Colonic mucosa (tissue), 4 donors: ENCODE data around the gene GDF15. TPM values are rescaled to one million over a fixed set of nuclear protein-coding genes. Genes with fewer than 3 reads are reported as not detected.

ENCODE experiments used
- DNase-seq: peaks from one replicate; pipeline ENCODE4 v3.0.0-alpha.2; 2020
- H3K27ac ChIP-seq: fragments of 200-600 bp; one replicate; pipeline ENCODE4 v1.8.0; 2021
- H3K27me3 ChIP-seq: fragments of 200-600 bp; one replicate; pipeline ENCODE4 v1.8.0; 2021
- H3K36me3 ChIP-seq: fragments of 200-600 bp; one replicate; pipeline ENCODE4 v1.8.0; 2021
- H3K4me1 ChIP-seq: fragments of 200-600 bp; one replicate; pipeline ENCODE4 v1.8.0; 2021; ENCODE audit warnings: mild to moderate bottlenecking
- H3K4me3 ChIP-seq: fragments of 200-600 bp; one replicate; pipeline ENCODE4 v1.8.0; 2021
- H3K9ac ChIP-seq, 2 donors: one replicate each; pipeline ENCODE4 v1.7.0; 2013; ENCODE audit warnings: control low read depth in 2 of 2, low read depth in 2 of 2, low read length in 2 of 2
- H3K9me3 ChIP-seq: fragments of 200-600 bp; one replicate; pipeline ENCODE4 v1.8.0; 2021
- intact Hi-C: fragments of 100-400 bp; cut with DNase I; formaldehyde crosslinking; loops from one replicate; pipeline ENCODE4 v1.14.1; 2022
- total RNA-seq, 2 donors: library from RNA; stranded (reverse); fragmentation: NEBNext Ultra II Directional in 1 of 2; extraction: Animal tissue kit (Norgen Biotek cat#: 25700) in 1 of 2; gene quantifications; one replicate each; pipeline ENCODE4 v1.2.1, GENCODE V29; 2021
- TF ChIP-seq, protein P1 (sequence below): fragments of 200-600 bp; IDR thresholded peaks from one replicate; pipeline ENCODE4 v1.8.0; 2022; ENCODE audit warnings: antibody characterized with exemption, mild to moderate bottlenecking
- donor health status: healthy.
- donor health status: DM: no; HTN: no; CAD: no.
- donor health status: DM: no; HTN: no; CAD: no.

GDF15 gene
- total RNA-seq, 2 donors from 2014 or later: 120 to 159 TPM

DNA sequence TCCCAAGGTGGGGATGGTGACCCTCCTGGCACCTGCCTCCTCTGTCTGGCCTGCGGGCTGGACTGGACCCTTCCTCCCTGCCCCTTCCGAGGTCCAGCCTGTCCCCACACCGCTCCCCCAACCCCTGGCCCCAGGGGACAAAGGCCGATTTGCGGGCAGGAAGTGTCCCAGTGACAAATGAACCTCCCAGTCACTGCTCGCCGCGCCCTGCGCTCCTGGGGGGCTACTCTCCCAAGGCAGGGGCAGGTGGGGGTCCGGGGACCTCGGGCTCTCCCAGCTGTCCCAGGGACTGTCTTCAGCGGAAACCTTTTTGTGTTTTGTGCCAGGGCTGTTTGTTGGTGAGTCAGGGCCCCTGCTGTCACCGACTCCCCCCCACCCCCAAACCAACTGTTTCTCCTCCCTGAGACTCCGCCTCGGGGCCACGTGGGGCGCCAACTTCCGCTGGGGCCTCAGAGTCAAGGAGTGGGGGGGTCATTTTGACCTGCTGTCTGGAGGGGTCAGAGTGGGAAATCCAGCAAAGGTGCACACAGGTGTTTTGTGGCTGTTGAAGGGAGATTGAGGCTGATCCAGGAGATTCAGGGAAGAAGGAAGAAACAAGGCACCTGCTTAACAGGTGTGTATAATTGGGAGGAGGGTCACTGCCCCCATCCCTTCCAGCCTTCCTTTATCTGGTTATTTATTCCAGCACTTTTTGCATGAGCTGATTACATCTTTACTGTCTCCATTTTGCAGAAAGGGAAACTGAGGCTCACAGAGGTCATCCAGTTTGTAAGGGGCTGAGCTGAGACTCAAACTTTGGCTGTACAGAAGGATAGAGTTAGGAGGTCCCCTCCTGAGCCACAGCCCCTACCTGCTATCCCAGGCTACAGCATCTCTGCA, 44.7 kb upstream of the GDF15 start:
- H3K27ac ChIP-seq: peak overlapping the region; percentile 89
- no peaks in the 10 kb centered on the region for H3K4me1 ChIP-seq
- TF ChIP-seq, protein P1, sequence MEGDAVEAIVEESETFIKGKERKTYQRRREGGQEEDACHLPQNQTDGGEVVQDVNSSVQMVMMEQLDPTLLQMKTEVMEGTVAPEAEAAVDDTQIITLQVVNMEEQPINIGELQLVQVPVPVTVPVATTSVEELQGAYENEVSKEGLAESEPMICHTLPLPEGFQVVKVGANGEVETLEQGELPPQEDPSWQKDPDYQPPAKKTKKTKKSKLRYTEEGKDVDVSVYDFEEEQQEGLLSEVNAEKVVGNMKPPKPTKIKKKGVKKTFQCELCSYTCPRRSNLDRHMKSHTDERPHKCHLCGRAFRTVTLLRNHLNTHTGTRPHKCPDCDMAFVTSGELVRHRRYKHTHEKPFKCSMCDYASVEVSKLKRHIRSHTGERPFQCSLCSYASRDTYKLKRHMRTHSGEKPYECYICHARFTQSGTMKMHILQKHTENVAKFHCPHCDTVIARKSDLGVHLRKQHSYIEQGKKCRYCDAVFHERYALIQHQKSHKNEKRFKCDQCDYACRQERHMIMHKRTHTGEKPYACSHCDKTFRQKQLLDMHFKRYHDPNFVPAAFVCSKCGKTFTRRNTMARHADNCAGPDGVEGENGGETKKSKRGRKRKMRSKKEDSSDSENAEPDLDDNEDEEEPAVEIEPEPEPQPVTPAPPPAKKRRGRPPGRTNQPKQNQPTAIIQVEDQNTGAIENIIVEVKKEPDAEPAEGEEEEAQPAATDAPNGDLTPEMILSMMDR: no peak
- H3K27me3 ChIP-seq: no peaks in the 10 kb centered on the region
- intact Hi-C loops: no loop called here
- peak overlapping the region; percentile 98 for H3K4me3 ChIP-seq
- H3K36me3 ChIP-seq: no peaks in the 10 kb centered on the region
- peak overlapping the region; percentile 85 to 96 for H3K9ac ChIP-seq
- DNase-seq: peak; percentile 82
- H3K9me3 ChIP-seq: no peaks in the 10 kb centered on the region

- Histone ChIP-seq H3K27ac (no peak overlapping the region), H3K9ac (peak overlapping the region in 1 of 2 donors; percentile 26), H3K27me3 (no peaks in the 10 kb centered on the region), H3K36me3 (no peaks in the 10 kb centered on the region), H3K4me3 (no peak overlapping the region), H3K4me1 (no peaks in the 10 kb centered on the region), H3K9me3 (no peaks in the 10 kb centered on the region)
- intact Hi-C loops: no loop called here
- DNase-seq: no peak
- TF ChIP-seq, protein P1: no peak
These were observed 43.8 kb upstream of the GDF15 start for GRCh38 chr19:18342090-18342632.

- Histone ChIP-seq H3K9ac (no peak overlapping the region), H3K27me3 (no peaks in the 10 kb centered on the region), H3K27ac (peak overlapping the region; percentile 32), H3K9me3 (no peaks in the 10 kb centered on the region), H3K36me3 (no peaks in the 10 kb centered on the region), H3K4me1 (no peaks in the 10 kb centered on the region), H3K4me3 (no peak overlapping the region)
- no peak for DNase-seq
- intact Hi-C loops: no loop called here
- TF ChIP-seq, protein P1: no peak
These were observed 41.4 kb upstream of the GDF15 start for GRCh38 chr19:18344582-18344950.

DNA sequence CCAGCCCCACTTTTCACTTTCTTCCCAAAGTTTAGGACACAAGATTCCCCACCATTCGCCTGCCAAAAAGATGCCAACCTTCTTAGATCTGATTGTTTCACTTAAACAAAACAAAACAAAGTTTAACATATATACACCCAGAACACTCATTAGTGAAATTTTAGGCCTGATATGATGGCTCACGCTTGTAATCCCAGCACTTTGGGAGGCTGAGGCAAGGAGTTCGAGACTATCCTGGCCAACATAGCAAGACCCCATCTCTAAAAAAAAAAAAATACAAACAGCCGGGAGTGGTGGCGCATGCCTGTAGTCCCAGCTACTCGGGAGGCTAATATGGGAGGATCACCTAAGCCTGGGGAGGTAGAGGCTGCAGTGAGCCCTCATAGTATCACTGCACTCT, 40.7 kb upstream of the GDF15 start:
- DNase-seq: no peak
- intact Hi-C loops: no loop called here
- H3K27ac ChIP-seq: no peak overlapping the region
- H3K4me1 ChIP-seq: no peaks in the 10 kb centered on the region
- H3K9me3 ChIP-seq: no peaks in the 10 kb centered on the region
- H3K4me3 ChIP-seq: no peak overlapping the region
- no peaks in the 10 kb centered on the region for H3K27me3 ChIP-seq
- H3K36me3 ChIP-seq: peaks cover 2% of the 10 kb centered on the region
- no peak overlapping the region for H3K9ac ChIP-seq
- TF ChIP-seq, protein P1: no peak

GRCh38 chr19:18346091-18346490, 39.9 kb upstream of the GDF15 start:
- Histone ChIP-seq H3K4me3 (no peak overlapping the region), H3K36me3 (peaks cover 5% of the 10 kb centered on the region), H3K9ac (peak overlapping the region in 1 of 2 donors; percentile 55), H3K27ac (no peak overlapping the region), H3K4me1 (no peaks in the 10 kb centered on the region), H3K27me3 (no peaks in the 10 kb centered on the region), H3K9me3 (no peaks in the 10 kb centered on the region)
- peak; percentile 64 for DNase-seq
- TF ChIP-seq, protein P1: no peak
- intact Hi-C loops: no loop called here
